Measurements from ENCODE around the gene SLC16A2. TPM values are rescaled to one million over a fixed set of nuclear protein-coding genes. Genes with fewer than 3 reads are reported as not detected.

The SLC16A2 gene
- total RNA-seq, 1 experiment from 2014 or later = 0.32 TPM

DNA sequence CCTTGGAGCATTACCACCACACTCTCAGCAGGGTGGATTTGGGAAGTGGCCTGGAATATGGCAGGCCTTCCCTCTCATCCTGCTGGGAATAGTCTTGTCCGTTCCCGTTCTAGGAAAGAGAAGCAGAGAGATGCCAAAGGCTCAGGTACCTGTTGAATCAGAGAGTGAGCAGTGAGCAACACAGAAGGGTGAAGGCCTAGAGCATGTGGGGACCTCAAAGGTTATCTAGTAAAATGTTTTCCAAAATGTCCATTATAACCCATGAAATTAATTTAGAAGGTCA is 30.8 kb downstream of the SLC16A2 start:
- no peak overlapping the region for H3K4me2 ChIP-seq (ENCODE audit: low read length)
- H3K79me2 ChIP-seq (ENCODE audit: insufficient read depth, low read length) = no peaks in the 10 kb centered on the region
- intact Hi-C loops (cut with micrococcal nuclease) = no loop called here
- ATAC-seq (no peak), DNase-seq (ENCODE audit: low read depth, low spot score) (no peak)
- ChIA-PET POLR2A (no interaction called here), RAD21 (ENCODE audit: low non-redundant PET in 1 of 2, low total read pairs in 2 of 2, uncharacterized antibody in 2 of 2, unreplicated experiment in 2 of 2) (no interaction called here), CTCF (no interaction called here)
- H3K9ac ChIP-seq (ENCODE audit: low read length) = no peak overlapping the region
- no peak overlapping the region for H2AFZ ChIP-seq (ENCODE audit: low read depth, low read length, poor library complexity, severe bottlenecking)
- H3K4me3 ChIP-seq (replicated peaks in 1 of 2; ENCODE audit: low read depth in 1 of 2, low read length in 2 of 2) = no peak overlapping the region
- TF ChIP-seq, protein P1, sequence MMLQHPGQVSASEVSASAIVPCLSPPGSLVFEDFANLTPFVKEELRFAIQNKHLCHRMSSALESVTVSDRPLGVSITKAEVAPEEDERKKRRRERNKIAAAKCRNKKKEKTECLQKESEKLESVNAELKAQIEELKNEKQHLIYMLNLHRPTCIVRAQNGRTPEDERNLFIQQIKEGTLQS (IDR thresholded peaks at IDR 0.05) = no peak
- no peak for TF ChIP-seq MAX (IDR thresholded peaks at IDR 0.05)
- TF ChIP-seq REST (IDR thresholded peaks at IDR 0.05; ENCODE audit: low read depth) = no peak
- no peak for TF ChIP-seq POLR2AphosphoS5 (IDR thresholded peaks at IDR 0.05; ENCODE audit: low read depth, low read length)
- TF ChIP-seq, protein P2, sequence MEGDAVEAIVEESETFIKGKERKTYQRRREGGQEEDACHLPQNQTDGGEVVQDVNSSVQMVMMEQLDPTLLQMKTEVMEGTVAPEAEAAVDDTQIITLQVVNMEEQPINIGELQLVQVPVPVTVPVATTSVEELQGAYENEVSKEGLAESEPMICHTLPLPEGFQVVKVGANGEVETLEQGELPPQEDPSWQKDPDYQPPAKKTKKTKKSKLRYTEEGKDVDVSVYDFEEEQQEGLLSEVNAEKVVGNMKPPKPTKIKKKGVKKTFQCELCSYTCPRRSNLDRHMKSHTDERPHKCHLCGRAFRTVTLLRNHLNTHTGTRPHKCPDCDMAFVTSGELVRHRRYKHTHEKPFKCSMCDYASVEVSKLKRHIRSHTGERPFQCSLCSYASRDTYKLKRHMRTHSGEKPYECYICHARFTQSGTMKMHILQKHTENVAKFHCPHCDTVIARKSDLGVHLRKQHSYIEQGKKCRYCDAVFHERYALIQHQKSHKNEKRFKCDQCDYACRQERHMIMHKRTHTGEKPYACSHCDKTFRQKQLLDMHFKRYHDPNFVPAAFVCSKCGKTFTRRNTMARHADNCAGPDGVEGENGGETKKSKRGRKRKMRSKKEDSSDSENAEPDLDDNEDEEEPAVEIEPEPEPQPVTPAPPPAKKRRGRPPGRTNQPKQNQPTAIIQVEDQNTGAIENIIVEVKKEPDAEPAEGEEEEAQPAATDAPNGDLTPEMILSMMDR (IDR thresholded peaks at IDR 0.05 in 2 of 3, conservative IDR thresholded peaks at IDR 0.05 in 1 of 3; ENCODE audit: borderline replicate concordance in 1 of 3, insufficient read depth in 1 of 3, low read depth in 2 of 3, low read length in 2 of 3) = no peak
- TF ChIP-seq SIN3A (IDR thresholded peaks at IDR 0.05; ENCODE audit: low read depth) = no peak
- TF ChIP-seq CEBPB (IDR thresholded peaks at IDR 0.05; ENCODE audit: low read depth) = no peak
- no peak for TF ChIP-seq FOSL1 (IDR thresholded peaks at IDR 0.05; ENCODE audit: low read depth)
- H3K4me1 ChIP-seq (ENCODE audit: control insufficient read depth in 1 of 2, insufficient read depth in 2 of 2, low read length in 2 of 2) = peaks cover 10 to 22% of the 10 kb centered on the region in 2 experiments; a peak in 3 of 4 replicates
- H3K27ac ChIP-seq (ENCODE audit: low read depth, low read length) = no peak overlapping the region
- H3K27me3 ChIP-seq (ENCODE audit: insufficient read depth, low read length) = no peaks in the 10 kb centered on the region
- H3K9me2 ChIP-seq (ENCODE audit: insufficient read depth) = no peaks in the 10 kb centered on the region
- H3K9me3 ChIP-seq (ENCODE audit: control insufficient read depth in 1 of 2, insufficient read depth in 1 of 2, low read depth in 1 of 2, low read length in 2 of 2) = no peaks in the 10 kb centered on the region
- no TSS peak for BruUV-seq (replicated peaks)
- H3K36me3 ChIP-seq (ENCODE audit: control insufficient read depth in 1 of 2, insufficient read depth in 2 of 2, low read length in 2 of 2) = no peaks in the 10 kb centered on the region
- H4K20me1 ChIP-seq (ENCODE audit: insufficient read depth) = no peaks in the 10 kb centered on the region

All from HCT116 (cell line).